GM19239 (cell line): ENCODE measurements around the gene LCN6.

Source experiments
- DNase-seq: peaks from one replicate; pipeline ENCODE4 v3.0.0; 2011; ENCODE audit warnings: low spot score; ENCODE audit not compliant: insufficient read length
- FAIRE-seq: peaks from 2 replicates; lab custom pipeline; 2011; peaks lifted over from hg19 to GRCh38; lab: Jason Lieb, UNC

Gene LCN6

GRCh38 chr9:136697146-136697820 lies 51.0 kb downstream of the LCN6 start:
- FAIRE-seq (no peak), DNase-seq (no peak)

- no peak for DNase-seq
- no peak for FAIRE-seq
Observed at GRCh38 chr9:136696502-136696901, 51.8 kb downstream of the LCN6 start.

GRCh38 chr9:136695955-136696354 lies 52.4 kb downstream of the LCN6 start:
- no peak for DNase-seq
- no peak for FAIRE-seq

- DNase-seq (no peak), FAIRE-seq (no peak)
Observed at GRCh38 chr9:136695435-136695895, 52.9 kb downstream of the LCN6 start.

GRCh38 chr9:136694872-136695247 lies 53.5 kb downstream of the LCN6 start:
- no peak for FAIRE-seq
- DNase-seq: no peak

- no peak for DNase-seq
- no peak for FAIRE-seq
Observed at GRCh38 chr9:136694163-136694871, 54.0 kb downstream of the LCN6 start.
